Measurements from ENCODE around the gene CRYBG1. TPM values are rescaled to one million over a fixed set of nuclear protein-coding genes. Genes with fewer than 3 reads are reported as not detected.

The CRYBG1 gene
- total RNA-seq, 4 donors from 2014 or later, result 102 to 127 (median 125) TPM

- H3K4me3 ChIP-seq (ENCODE audit: low read depth, poor library complexity, severe bottlenecking), result no peak overlapping the region
- TF ChIP-seq CTCF (IDR thresholded peaks at IDR 0.05) (no peak), POLR2A (IDR thresholded peaks at IDR 0.05) (no peak)
- 80 to 85% methylated on average over 2 of the region's 2 CpGs for WGBS, 2 donors
- intact Hi-C loops (cut with DNase I; ENCODE audit: low total_unique reads), result no loop called here
- no peak for DNase-seq (ENCODE audit: low spot score in 2 of 2)
Measured at GRCh38 chr6:106536851-106537250, 176.3 kb downstream of the CRYBG1 start.

GRCh38 chr6:106537662-106538061 lies 177.1 kb downstream of the CRYBG1 start:
- no peak for DNase-seq (ENCODE audit: low spot score in 2 of 2)
- intact Hi-C loops (cut with DNase I; ENCODE audit: low total_unique reads), result no loop called here
- TF ChIP-seq CTCF (IDR thresholded peaks at IDR 0.05), result no peak
- no peak for TF ChIP-seq POLR2A (IDR thresholded peaks at IDR 0.05)
- 70% methylated on average over 8 of the region's 8 CpGs for WGBS, 2 donors
- no peak overlapping the region for H3K4me3 ChIP-seq (ENCODE audit: low read depth, poor library complexity, severe bottlenecking)

GRCh38 chr6:106538145-106538544 lies 177.6 kb downstream of the CRYBG1 start:
- WGBS, 2 donors, result 45 to 75% methylated on average over 1 of the region's 1 CpG
- DNase-seq (ENCODE audit: low spot score in 2 of 2), result no peak
- H3K4me3 ChIP-seq (ENCODE audit: low read depth, poor library complexity, severe bottlenecking), result no peak overlapping the region
- TF ChIP-seq POLR2A (IDR thresholded peaks at IDR 0.05) (no peak), CTCF (IDR thresholded peaks at IDR 0.05) (no peak)
- intact Hi-C loops (cut with DNase I; ENCODE audit: low total_unique reads), result no loop called here

- DNase-seq (ENCODE audit: low spot score in 2 of 2), result no peak
- TF ChIP-seq POLR2A (IDR thresholded peaks at IDR 0.05) (no peak), CTCF (IDR thresholded peaks at IDR 0.05) (no peak)
- WGBS, 2 donors, result 85 to 89% methylated on average over 9 of the region's 9 CpGs
- no peak overlapping the region for H3K4me3 ChIP-seq (ENCODE audit: low read depth, poor library complexity, severe bottlenecking)
- intact Hi-C loops (cut with DNase I; ENCODE audit: low total_unique reads), result no loop called here
Measured at GRCh38 chr6:106539936-106540335, 179.4 kb downstream of the CRYBG1 start.

- no peak overlapping the region for H3K4me3 ChIP-seq (ENCODE audit: low read depth, poor library complexity, severe bottlenecking)
- DNase-seq (ENCODE audit: low spot score in 2 of 2), result no peak
- TF ChIP-seq CTCF (IDR thresholded peaks at IDR 0.05) (no peak), POLR2A (IDR thresholded peaks at IDR 0.05) (no peak)
- intact Hi-C loops (cut with DNase I; ENCODE audit: low total_unique reads), result no loop called here
Measured at GRCh38 chr6:106540432-106540831, 179.9 kb downstream of the CRYBG1 start.

- DNase-seq (ENCODE audit: low spot score in 2 of 2), result no peak
- TF ChIP-seq POLR2A (IDR thresholded peaks at IDR 0.05) (no peak), CTCF (IDR thresholded peaks at IDR 0.05) (no peak)
- intact Hi-C loops (cut with DNase I; ENCODE audit: low total_unique reads), result no loop called here
- 80 to 88% methylated on average over 6 of the region's 6 CpGs for WGBS, 2 donors
- H3K4me3 ChIP-seq (ENCODE audit: low read depth, poor library complexity, severe bottlenecking), result no peak overlapping the region
Measured at GRCh38 chr6:106540907-106541306, 180.4 kb downstream of the CRYBG1 start.

All from lower leg skin (tissue), 4 donors.